ENCODE results near the gene KRTAP10-12. TPM values are rescaled to one million over a fixed set of nuclear protein-coding genes. Genes with fewer than 3 reads are reported as not detected.

Gene KRTAP10-12
- total RNA-seq, 2 donors from 2014 or later, result not detected

- Histone ChIP-seq H3K27me3 (ENCODE audit: control insufficient read depth, insufficient read depth, low read length, poor library complexity, severe bottlenecking) (peaks cover 53% of the 10 kb centered on the region), H3K4me3 (ENCODE audit: low read length) (no peak overlapping the region), H3K4me1 (ENCODE audit: control insufficient read depth, insufficient read depth, low read length) (peaks cover 5% of the 10 kb centered on the region), H3K9me3 (ENCODE audit: control insufficient read depth, low read length) (peaks cover 6% of the 10 kb centered on the region), H3K36me3 (ENCODE audit: control insufficient read depth, insufficient read depth, low read length) (no peaks in the 10 kb centered on the region), H3K9ac (ENCODE audit: extremely low read depth, low read length, poor library complexity, severe bottlenecking) (no peak overlapping the region), H3K27ac (ENCODE audit: low read depth, low read length) (no peak overlapping the region)
- no peak for TF ChIP-seq CTCF (conservative IDR thresholded peaks at IDR 0.05)
- H3K27ac Mint-ChIP-seq, result no peak overlapping the region
- H3K4me3 Mint-ChIP-seq, result peak overlapping the region; percentile 35
- WGBS, 2 experiments (ENCODE audit: insufficient coverage in 1 of 2, insufficient read length in 1 of 2), result 43 to 50% methylated on average over 9 to 13 of the region's 13 CpGs
- H3K4me1 Mint-ChIP-seq, result peaks cover 57% of the 10 kb centered on the region
- DNase-seq, result peak; percentile 86
- H3K27me3 Mint-ChIP-seq (ENCODE audit: insufficient read depth), result peaks cover 68% of the 10 kb centered on the region
- peaks cover 10% of the 10 kb centered on the region for H3K9me3 Mint-ChIP-seq
- no peaks in the 10 kb centered on the region for H3K36me3 Mint-ChIP-seq (ENCODE audit: low read depth)
Observed at GRCh38 chr21:44704636-44705001, 7.6 kb downstream of the KRTAP10-12 start.

GRCh38 chr21:44706026-44706705 is 9.2 kb downstream of the KRTAP10-12 start:
- H3K27ac ChIP-seq (ENCODE audit: low read depth, low read length), result no peak overlapping the region
- DNase-seq, result peak; percentile 76
- H3K9me3 ChIP-seq (ENCODE audit: control insufficient read depth, low read length), result peaks cover 6% of the 10 kb centered on the region
- H3K4me1 ChIP-seq (ENCODE audit: control insufficient read depth, insufficient read depth, low read length), result peaks cover 9% of the 10 kb centered on the region
- H3K4me1 Mint-ChIP-seq, result peaks cover 67% of the 10 kb centered on the region
- peaks cover 10% of the 10 kb centered on the region for H3K9me3 Mint-ChIP-seq
- H3K4me3 ChIP-seq (ENCODE audit: low read length), result peak overlapping the region; percentile 29
- H3K9ac ChIP-seq (ENCODE audit: extremely low read depth, low read length, poor library complexity, severe bottlenecking), result no peak overlapping the region
- peaks cover 81% of the 10 kb centered on the region for H3K27me3 Mint-ChIP-seq (ENCODE audit: insufficient read depth)
- 7 to 8% methylated on average over 28 to 54 of the region's 54 CpGs for WGBS, 2 experiments (ENCODE audit: insufficient coverage in 1 of 2, insufficient read length in 1 of 2)
- no peaks in the 10 kb centered on the region for H3K36me3 ChIP-seq (ENCODE audit: control insufficient read depth, insufficient read depth, low read length)
- TF ChIP-seq CTCF (conservative IDR thresholded peaks at IDR 0.05), result no peak
- H3K36me3 Mint-ChIP-seq (ENCODE audit: low read depth), result no peaks in the 10 kb centered on the region
- H3K27me3 ChIP-seq (ENCODE audit: control insufficient read depth, insufficient read depth, low read length, poor library complexity, severe bottlenecking), result peaks cover 69% of the 10 kb centered on the region
- peak overlapping the region; percentile 58 for H3K27ac Mint-ChIP-seq
- peak overlapping the region; percentile 45 for H3K4me3 Mint-ChIP-seq

DNA sequence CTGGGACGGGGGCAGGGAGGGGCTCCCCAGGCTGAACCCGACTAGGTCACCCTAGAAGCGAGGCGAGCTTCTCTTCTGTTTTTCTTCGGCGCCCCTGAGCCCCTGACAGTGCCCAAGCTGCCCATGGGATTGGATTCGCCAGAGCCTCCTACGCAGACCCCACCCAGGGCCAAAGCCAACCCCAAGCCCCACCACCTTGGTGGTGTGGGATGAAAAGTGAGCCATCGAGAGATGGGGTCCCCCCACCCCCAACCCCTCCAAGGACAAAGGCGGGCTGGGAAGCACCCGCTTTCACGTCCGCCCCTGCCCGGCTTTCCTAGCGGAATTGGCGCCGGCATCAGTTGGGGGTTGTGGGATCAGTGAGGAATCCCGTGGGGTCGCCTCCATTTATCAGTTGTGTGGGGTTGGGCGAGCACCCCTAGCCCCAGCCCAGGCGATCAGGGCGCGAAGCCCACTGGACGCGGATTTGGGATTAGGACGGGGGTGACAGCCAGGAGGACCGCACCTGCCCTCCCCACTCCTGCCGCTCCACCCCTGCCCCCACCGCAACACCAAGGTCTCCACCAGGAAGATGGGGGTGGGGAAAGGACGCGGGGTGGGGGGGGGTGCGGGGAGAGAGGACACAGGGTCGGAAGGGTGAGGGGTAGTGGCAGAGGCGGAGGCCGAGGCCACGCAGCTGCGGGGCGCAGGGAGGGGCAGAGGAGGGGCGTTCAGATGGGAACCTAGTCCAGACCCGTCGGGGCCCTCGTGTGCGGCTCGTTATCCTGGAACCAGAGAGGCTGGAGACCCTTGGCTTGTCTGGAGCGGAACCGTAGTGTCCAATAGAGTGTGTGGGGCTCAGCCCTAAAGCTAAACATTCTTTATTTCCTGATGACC is 10.0 kb downstream of the KRTAP10-12 start:
- H3K9me3 ChIP-seq (ENCODE audit: control insufficient read depth, low read length), result peaks cover 6% of the 10 kb centered on the region
- TF ChIP-seq CTCF (conservative IDR thresholded peaks at IDR 0.05), result no peak
- H3K27ac ChIP-seq (ENCODE audit: low read depth, low read length), result no peak overlapping the region
- H3K4me1 ChIP-seq (ENCODE audit: control insufficient read depth, insufficient read depth, low read length), result peaks cover 9% of the 10 kb centered on the region
- peak overlapping the region; percentile 29 for H3K4me3 ChIP-seq (ENCODE audit: low read length)
- 6 to 7% methylated on average over 5 to 40 of the region's 46 CpGs for WGBS, 2 experiments (ENCODE audit: insufficient coverage in 1 of 2, insufficient read length in 1 of 2)
- peak; percentile 74 for DNase-seq
- peaks cover 77% of the 10 kb centered on the region for H3K27me3 ChIP-seq (ENCODE audit: control insufficient read depth, insufficient read depth, low read length, poor library complexity, severe bottlenecking)
- Mint-ChIP-seq H3K27ac (no peak overlapping the region), H3K9me3 (peaks cover 10% of the 10 kb centered on the region), H3K27me3 (ENCODE audit: insufficient read depth) (peaks cover 83% of the 10 kb centered on the region), H3K4me3 (peak overlapping the region; percentile 45), H3K4me1 (peaks cover 67% of the 10 kb centered on the region), H3K36me3 (ENCODE audit: low read depth) (no peaks in the 10 kb centered on the region)
- H3K36me3 ChIP-seq (ENCODE audit: control insufficient read depth, insufficient read depth, low read length), result no peaks in the 10 kb centered on the region
- no peak overlapping the region for H3K9ac ChIP-seq (ENCODE audit: extremely low read depth, low read length, poor library complexity, severe bottlenecking)
